Prostate gland (tissue), 2 donors: ENCODE data around the gene DOCK10. TPM values are rescaled to one million over a fixed set of nuclear protein-coding genes. Genes with fewer than 3 reads are reported as not detected.

Experiments
- DNase-seq: peaks from one replicate; pipeline ENCODE4 v3.0.0-alpha.2; 2019; ENCODE audit warnings: low spot score
- H3K27ac ChIP-seq, 2 donors: fragments of 200-600 bp; sonication (generic); 2 replicates each; pipeline ENCODE4 v1.5.1; 2017 to 2019
- H3K27me3 ChIP-seq: fragments of 200-600 bp; sonication (generic); replicated peaks from 2 replicates; pipeline ENCODE4 v1.5.1; 2019; ENCODE audit not compliant: insufficient read depth
- H3K36me3 ChIP-seq, 2 donors: fragments of 200-600 bp; sonication (generic); 1 replicate in 1 of 2; 2 replicates in 1 of 2; pipeline versions ENCODE4 v1.5.1 to v1.8.1; 2017 to 2019
- H3K4me1 ChIP-seq: fragments of 200-600 bp; sonication (generic); replicated peaks from 2 replicates; pipeline ENCODE4 v1.5.1; 2019
- H3K4me3 ChIP-seq, 2 donors: fragments of 200-600 bp; sonication (generic); 2 replicates each; pipeline ENCODE4 v1.5.1; 2017 to 2019
- H3K9me3 ChIP-seq: fragments of 200-600 bp; sonication (generic); 2 replicates; pipeline ENCODE4 v1.5.1; 2017
- CTCF ChIP-seq, 4 experiments: fragments of 200-600 bp in 2 of 4; fragments of 450-650 bp in 2 of 4; sonication (generic) in 2 of 4; IDR thresholded peaks; 1 replicate in 3 of 4; 2 replicates in 1 of 4; pipeline ENCODE4 v1.5.1; 2016 to 2019; ENCODE audit warnings: antibody characterized with exemption in 4 of 4, mild to moderate bottlenecking in 2 of 4, moderate library complexity in 2 of 4
- POLR2A ChIP-seq: fragments of 450-650 bp; IDR thresholded peaks from one replicate; pipeline ENCODE4 v1.6.1; 2016; ENCODE audit warnings: antibody characterized with exemption, mild to moderate bottlenecking
- POLR2AphosphoS5 ChIP-seq: sonication (generic); formaldehyde crosslinking; IDR thresholded peaks from one replicate; pipeline ENCODE4 v1.6.1; 2017; ENCODE audit warnings: antibody characterized with exemption
- WGBS: methylation state at CpG from one replicate; pipeline ENCODE4 v1.1.5; 2018; 5-methylcytosine and 5-hydroxymethylcytosine counted together
- intact Hi-C: fragments of 100-400 bp; cut with DNase I; formaldehyde crosslinking; loops from one replicate; pipeline ENCODE4 v1.14.2; 2022
- total RNA-seq, 2 donors: library from RNA; depleted of rRNA; stranded (reverse); fragments of >200 nt; gene quantifications; one replicate each; pipeline ENCODE4 v1.1.0, GENCODE V29; 2016

Gene DOCK10
- total RNA-seq, 2 donors from 2014 or later = 4.8 to 6.2 TPM

DNA sequence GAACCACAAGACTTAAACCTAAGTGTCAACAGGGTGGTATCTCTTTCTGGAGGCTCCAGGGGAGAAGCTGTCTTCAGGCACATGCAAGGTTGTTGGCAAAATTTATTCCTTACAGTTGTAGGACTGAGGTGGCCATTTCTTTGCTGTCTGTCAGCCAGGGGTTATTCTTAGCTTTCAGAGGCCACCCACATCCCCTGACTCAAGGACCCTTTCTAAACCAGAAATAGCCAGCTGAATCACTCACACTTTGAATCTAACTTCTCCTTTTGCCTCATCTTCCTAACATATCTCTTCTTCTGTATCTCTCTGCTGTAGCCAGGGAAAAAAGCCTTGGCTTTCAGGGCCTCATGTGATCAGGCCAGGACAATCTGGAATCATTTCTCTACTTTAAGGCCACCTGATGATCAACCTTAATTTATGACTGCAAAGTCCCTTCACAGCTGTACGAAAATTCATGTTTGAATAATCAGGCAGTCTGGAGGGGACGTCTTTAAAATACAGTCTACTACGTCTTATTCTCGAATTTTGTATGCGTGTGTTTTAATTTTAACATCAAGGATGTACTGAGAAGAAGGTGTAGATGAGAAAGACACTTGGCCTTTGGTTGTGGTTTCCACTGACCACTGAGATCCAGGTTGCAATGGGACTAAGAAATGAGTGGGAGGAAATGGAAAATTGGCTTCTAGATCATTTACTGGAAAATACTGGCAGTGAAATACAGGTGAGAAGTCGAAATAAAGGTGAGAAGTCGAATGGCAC lies 90.4 kb downstream of the DOCK10 start:
- 95% methylated on average over 7 of the region's 7 CpGs for WGBS
- TF ChIP-seq CTCF (IDR thresholded peaks at IDR 0.05) (no peak), POLR2AphosphoS5 (no peak), POLR2A (no peak)
- H3K36me3 ChIP-seq = no peaks in the 10 kb centered on the region
- no peaks in the 10 kb centered on the region for H3K9me3 ChIP-seq
- no peaks in the 10 kb centered on the region for H3K27me3 ChIP-seq
- H3K4me1 ChIP-seq = no peaks in the 10 kb centered on the region
- no peak overlapping the region for H3K27ac ChIP-seq
- intact Hi-C loops = no loop called here
- DNase-seq = no peak
- H3K4me3 ChIP-seq = no peak overlapping the region

DNA sequence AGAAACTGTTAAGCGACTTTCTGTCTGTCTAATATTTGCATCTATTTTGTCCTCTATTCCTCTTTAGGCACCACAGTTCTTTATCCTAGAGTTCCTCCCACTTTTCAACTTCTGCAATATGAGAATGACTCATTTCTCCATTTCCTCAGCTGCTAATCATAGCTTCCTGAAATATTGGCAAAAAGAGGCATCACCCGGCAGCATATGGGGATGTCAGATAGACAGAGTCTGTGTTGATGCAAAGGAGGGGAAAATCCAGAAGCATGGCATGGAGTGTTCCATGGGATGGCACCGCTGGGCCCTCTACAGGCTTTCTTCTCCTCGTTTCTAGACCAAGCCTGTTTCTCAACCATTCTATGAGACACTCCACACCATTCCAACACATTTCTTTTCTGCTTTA lies 93.4 kb downstream of the DOCK10 start:
- TF ChIP-seq POLR2A = no peak
- no peak for TF ChIP-seq POLR2AphosphoS5
- TF ChIP-seq CTCF (IDR thresholded peaks at IDR 0.05) = no peak
- Histone ChIP-seq H3K27ac (no peak overlapping the region), H3K4me1 (no peaks in the 10 kb centered on the region), H3K27me3 (no peaks in the 10 kb centered on the region), H3K4me3 (no peak overlapping the region), H3K9me3 (no peaks in the 10 kb centered on the region), H3K36me3 (no peaks in the 10 kb centered on the region)
- DNase-seq = no peak
- intact Hi-C loops = no loop called here
- 82% methylated on average over 4 of the region's 4 CpGs for WGBS

DNA sequence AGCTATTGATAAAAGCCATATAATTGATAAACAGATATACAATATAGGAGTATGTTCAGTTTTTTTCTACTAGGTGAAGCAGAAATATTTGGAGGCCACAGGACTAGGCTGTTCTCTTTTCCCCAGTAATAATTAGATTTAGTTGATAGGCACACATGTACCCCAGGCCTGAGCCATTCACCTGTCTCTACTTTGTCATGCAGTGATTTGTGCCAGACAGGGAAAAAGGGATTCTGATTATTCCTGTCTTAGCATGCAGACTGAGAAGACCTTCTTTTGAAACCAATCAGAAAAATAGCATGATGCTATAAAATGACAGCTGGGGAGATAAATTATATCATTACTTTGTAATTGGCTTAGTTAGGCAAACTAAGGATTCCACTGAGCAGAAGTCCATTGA lies 94.3 kb downstream of the DOCK10 start:
- Histone ChIP-seq H3K4me3 (no peak overlapping the region), H3K27ac (no peak overlapping the region), H3K36me3 (no peaks in the 10 kb centered on the region), H3K27me3 (no peaks in the 10 kb centered on the region), H3K4me1 (no peaks in the 10 kb centered on the region), H3K9me3 (no peaks in the 10 kb centered on the region)
- DNase-seq = no peak
- intact Hi-C loops = no loop called here
- TF ChIP-seq POLR2A (no peak), CTCF (IDR thresholded peaks at IDR 0.05) (no peak), POLR2AphosphoS5 (no peak)

DNA sequence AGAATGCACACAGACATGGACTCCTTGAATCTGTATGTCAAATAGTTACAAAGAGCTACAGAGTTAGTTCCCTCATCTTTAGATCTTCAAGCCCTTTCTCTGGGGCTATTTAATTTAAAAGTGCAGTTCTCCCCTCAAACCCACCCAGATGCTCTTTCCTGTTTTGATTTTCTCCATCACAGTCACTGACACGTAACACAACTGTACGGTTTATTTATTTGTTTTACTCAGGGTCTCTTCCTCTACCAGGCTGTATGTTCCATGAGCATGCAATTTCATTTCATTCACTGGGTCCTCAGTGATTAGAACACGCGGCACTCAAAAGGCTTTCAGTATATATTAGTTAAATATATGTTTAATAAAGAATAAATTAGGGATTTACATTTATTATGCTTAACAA lies 94.7 kb downstream of the DOCK10 start:
- no peaks in the 10 kb centered on the region for H3K9me3 ChIP-seq
- DNase-seq = no peak
- H3K27ac ChIP-seq = no peak overlapping the region
- intact Hi-C loops = no loop called here
- H3K36me3 ChIP-seq = no peaks in the 10 kb centered on the region
- no peak overlapping the region for H3K4me3 ChIP-seq
- TF ChIP-seq POLR2AphosphoS5 (no peak), CTCF (IDR thresholded peaks at IDR 0.05) (no peak), POLR2A (no peak)
- no peaks in the 10 kb centered on the region for H3K27me3 ChIP-seq
- no peaks in the 10 kb centered on the region for H3K4me1 ChIP-seq
- WGBS = 86% methylated on average over 4 of the region's 4 CpGs

DNA sequence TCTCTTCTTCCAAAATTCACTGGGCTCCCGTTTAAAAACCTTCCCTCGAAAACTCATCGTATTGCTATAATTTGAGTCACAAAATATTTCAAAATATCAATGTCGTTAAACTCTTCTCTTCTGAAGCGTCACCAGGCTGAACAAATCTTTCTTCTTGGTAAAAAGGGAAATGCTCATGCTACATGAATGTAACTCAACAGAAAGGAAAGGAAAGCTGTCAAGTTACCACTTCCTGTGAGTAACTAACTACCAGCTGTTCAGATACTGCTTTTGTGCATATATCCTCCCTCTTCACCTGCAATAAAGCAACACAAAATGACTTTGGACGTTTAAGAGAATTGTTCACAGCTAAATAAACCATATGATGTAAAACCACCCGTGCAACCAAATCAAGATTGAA lies 95.4 kb downstream of the DOCK10 start:
- WGBS = 70% methylated on average over 7 of the region's 7 CpGs
- no peak for TF ChIP-seq CTCF (IDR thresholded peaks at IDR 0.05)
- TF ChIP-seq POLR2A = no peak
- H3K4me3 ChIP-seq = no peak overlapping the region
- no peak for DNase-seq
- no peaks in the 10 kb centered on the region for H3K9me3 ChIP-seq
- no peaks in the 10 kb centered on the region for H3K4me1 ChIP-seq
- no peaks in the 10 kb centered on the region for H3K36me3 ChIP-seq
- no peaks in the 10 kb centered on the region for H3K27me3 ChIP-seq
- no peak overlapping the region for H3K27ac ChIP-seq
- intact Hi-C loops = no loop called here
